HG03432 (cell line): Measurements from ENCODE around the gene NCAPD3.
"Not testable (repeated sequence)": the region's sequence is repeated elsewhere in the genome, so short reads cannot be mapped to it uniquely, and the experiment has no call there.

Experiments
- ATAC-seq: cut with Tn5 transposase; IDR thresholded peaks from one replicate; pipeline ENCODE4 v1.9.1; 2021; ENCODE audit warnings: mild to moderate bottlenecking, moderate library complexity; ENCODE audit not compliant: unreplicated experiment

The NCAPD3 gene

GRCh38 chr11:134134167-134134566, 89.6 kb downstream of the NCAPD3 start:
- no peak for ATAC-seq

- no peak for ATAC-seq
These were observed 91.0 kb downstream of the NCAPD3 start for GRCh38 chr11:134132808-134133207.

- ATAC-seq, result no peak
These were observed 92.0 kb downstream of the NCAPD3 start for GRCh38 chr11:134131628-134132244.

- no peak for ATAC-seq
These were observed 97.4 kb downstream of the NCAPD3 start for GRCh38 chr11:134126217-134126822.

- no peak for ATAC-seq
These were observed 98.3 kb downstream of the NCAPD3 start for GRCh38 chr11:134125507-134125906.

- no peak for ATAC-seq
These were observed 98.9 kb downstream of the NCAPD3 start for GRCh38 chr11:134124660-134125451.

- ATAC-seq, result no peak
These were observed 102.7 kb downstream of the NCAPD3 start for GRCh38 chr11:134120921-134121526.

- no peak for ATAC-seq
These were observed 103.5 kb downstream of the NCAPD3 start for GRCh38 chr11:134120143-134120850.

GRCh38 chr11:134119094-134119493, 104.7 kb downstream of the NCAPD3 start:
- no peak for ATAC-seq

- ATAC-seq, result no peak
These were observed 105.8 kb downstream of the NCAPD3 start for GRCh38 chr11:134118006-134118405.

GRCh38 chr11:134116210-134116609, 107.6 kb downstream of the NCAPD3 start:
- no peak for ATAC-seq

- ATAC-seq, result not testable (repeated sequence)
These were observed 110.0 kb downstream of the NCAPD3 start for GRCh38 chr11:134113787-134114186.

- no peak for ATAC-seq
These were observed 113.4 kb downstream of the NCAPD3 start for GRCh38 chr11:134110252-134110815.
